ENCODE measurements around the gene E2F4. TPM values are rescaled to one million over a fixed set of nuclear protein-coding genes. Genes with fewer than 3 reads are reported as not detected.
A peak's percentile ranks its signal among the peaks of the same experiment; 100 is the strongest.

The E2F4 gene
- total RNA-seq, 1 donor from 2014 or later, result 113 TPM

DNA sequence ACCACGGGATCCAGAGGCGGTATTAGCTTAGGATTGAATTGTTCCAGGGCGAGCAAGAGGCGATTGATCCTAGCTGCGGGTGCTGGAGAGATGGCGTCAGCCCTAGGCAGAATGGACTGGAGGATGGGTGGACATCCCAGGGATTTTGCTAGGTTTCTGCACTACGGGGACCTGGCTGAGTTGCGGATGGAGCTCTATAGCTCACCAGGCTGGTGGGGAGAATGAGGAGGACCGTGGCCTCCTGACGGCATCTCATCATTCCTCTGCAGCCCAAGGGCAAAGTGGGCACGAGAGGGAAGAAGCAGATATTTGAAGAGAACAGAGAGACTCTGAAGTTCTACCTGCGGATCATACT, 35.6 kb downstream of the E2F4 start:
- peaks cover 24% of the 10 kb centered on the region for H3K36me3 Mint-ChIP-seq (ENCODE audit: low read depth, unreplicated experiment)
- peak overlapping the region; percentile 95 for H3K27ac Mint-ChIP-seq (ENCODE audit: unreplicated experiment)
- no peaks in the 10 kb centered on the region for H3K9me3 Mint-ChIP-seq (ENCODE audit: unreplicated experiment)
- peak overlapping the region; percentile 99 for H3K4me3 Mint-ChIP-seq (ENCODE audit: unreplicated experiment)
- H3K27me3 Mint-ChIP-seq (ENCODE audit: unreplicated experiment), result peaks cover 27% of the 10 kb centered on the region
- TF ChIP-seq, protein P1, sequence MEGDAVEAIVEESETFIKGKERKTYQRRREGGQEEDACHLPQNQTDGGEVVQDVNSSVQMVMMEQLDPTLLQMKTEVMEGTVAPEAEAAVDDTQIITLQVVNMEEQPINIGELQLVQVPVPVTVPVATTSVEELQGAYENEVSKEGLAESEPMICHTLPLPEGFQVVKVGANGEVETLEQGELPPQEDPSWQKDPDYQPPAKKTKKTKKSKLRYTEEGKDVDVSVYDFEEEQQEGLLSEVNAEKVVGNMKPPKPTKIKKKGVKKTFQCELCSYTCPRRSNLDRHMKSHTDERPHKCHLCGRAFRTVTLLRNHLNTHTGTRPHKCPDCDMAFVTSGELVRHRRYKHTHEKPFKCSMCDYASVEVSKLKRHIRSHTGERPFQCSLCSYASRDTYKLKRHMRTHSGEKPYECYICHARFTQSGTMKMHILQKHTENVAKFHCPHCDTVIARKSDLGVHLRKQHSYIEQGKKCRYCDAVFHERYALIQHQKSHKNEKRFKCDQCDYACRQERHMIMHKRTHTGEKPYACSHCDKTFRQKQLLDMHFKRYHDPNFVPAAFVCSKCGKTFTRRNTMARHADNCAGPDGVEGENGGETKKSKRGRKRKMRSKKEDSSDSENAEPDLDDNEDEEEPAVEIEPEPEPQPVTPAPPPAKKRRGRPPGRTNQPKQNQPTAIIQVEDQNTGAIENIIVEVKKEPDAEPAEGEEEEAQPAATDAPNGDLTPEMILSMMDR (IDR thresholded peaks at IDR 0.05; ENCODE audit: unreplicated experiment), result no peak
- peaks cover 50% of the 10 kb centered on the region for H3K4me1 Mint-ChIP-seq (ENCODE audit: unreplicated experiment)
- no peak for DNase-seq (ENCODE audit: low spot score)

DNA sequence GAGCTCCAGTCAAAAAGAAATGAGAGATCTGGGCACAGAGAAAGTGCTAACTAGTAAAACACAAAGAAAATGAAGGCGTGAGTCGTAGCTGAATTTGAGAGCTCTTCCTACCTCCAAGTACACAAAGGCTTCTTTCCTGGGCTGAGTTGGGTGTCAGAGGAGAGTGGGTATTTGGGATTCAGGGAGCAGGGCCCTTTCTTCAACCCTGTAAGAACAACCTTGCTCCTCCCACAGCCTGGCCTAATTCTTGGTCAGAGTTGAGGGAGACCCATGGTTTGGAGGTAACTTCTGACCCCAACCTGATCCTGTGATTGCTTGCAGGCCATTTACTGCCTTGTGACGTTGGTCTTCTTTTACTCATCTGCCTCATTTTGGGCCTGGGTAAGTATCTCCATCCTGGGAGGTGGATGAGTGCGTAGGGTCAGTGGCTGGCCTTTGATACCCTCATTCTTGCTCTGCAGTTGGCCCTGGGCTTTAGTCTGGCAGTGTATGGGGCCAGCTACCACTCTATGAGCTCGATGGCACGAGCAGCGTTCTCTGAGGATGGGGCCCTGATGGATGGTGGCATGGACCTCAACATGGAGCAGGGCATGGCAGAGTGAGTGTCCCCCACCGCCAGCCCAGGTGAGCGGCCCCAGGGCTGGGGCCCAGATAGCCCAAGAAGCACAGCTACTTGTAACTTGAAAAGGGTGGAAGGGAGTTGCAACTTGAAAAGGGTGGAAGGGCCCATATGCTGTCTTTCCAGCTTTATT, 36.3 kb downstream of the E2F4 start:
- H3K27me3 Mint-ChIP-seq (ENCODE audit: unreplicated experiment), result peaks cover 27% of the 10 kb centered on the region
- no peaks in the 10 kb centered on the region for H3K9me3 Mint-ChIP-seq (ENCODE audit: unreplicated experiment)
- H3K4me3 Mint-ChIP-seq (ENCODE audit: unreplicated experiment), result peak overlapping the region; percentile 99
- peaks cover 43% of the 10 kb centered on the region for H3K4me1 Mint-ChIP-seq (ENCODE audit: unreplicated experiment)
- H3K27ac Mint-ChIP-seq (ENCODE audit: unreplicated experiment), result peak overlapping the region; percentile 39
- DNase-seq (ENCODE audit: low spot score), result no peak
- TF ChIP-seq, protein P1 (IDR thresholded peaks at IDR 0.05; ENCODE audit: unreplicated experiment), result no peak
- H3K36me3 Mint-ChIP-seq (ENCODE audit: low read depth, unreplicated experiment), result peaks cover 21% of the 10 kb centered on the region

DNA sequence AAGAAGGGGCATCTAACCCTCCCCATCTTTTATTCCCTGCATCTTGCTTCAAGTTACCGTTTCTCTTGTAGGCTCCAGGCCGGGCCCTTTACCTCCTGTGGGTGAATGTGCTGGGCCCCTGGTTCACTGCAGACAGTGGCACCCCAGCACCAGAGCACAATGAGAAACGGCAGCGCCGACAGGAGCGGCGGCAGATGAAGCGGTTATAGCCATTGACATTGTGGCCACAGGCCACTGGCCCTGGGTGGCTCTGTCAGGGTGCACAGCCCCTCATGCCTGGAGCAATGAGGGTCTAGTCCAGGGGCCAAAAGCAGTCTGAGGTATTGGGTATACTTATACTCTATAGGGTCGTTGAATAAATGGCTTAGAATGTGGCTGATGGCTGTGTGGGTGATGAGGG, 37.0 kb downstream of the E2F4 start:
- TF ChIP-seq, protein P1 (IDR thresholded peaks at IDR 0.05; ENCODE audit: unreplicated experiment), result no peak
- Mint-ChIP-seq H3K27ac (ENCODE audit: unreplicated experiment) (no peak overlapping the region), H3K27me3 (ENCODE audit: unreplicated experiment) (peaks cover 24% of the 10 kb centered on the region), H3K36me3 (ENCODE audit: low read depth, unreplicated experiment) (peaks cover 21% of the 10 kb centered on the region), H3K4me1 (ENCODE audit: unreplicated experiment) (peaks cover 37% of the 10 kb centered on the region), H3K9me3 (ENCODE audit: unreplicated experiment) (no peaks in the 10 kb centered on the region), H3K4me3 (ENCODE audit: unreplicated experiment) (peak overlapping the region; percentile 59)
- no peak for DNase-seq (ENCODE audit: low spot score)

DNA sequence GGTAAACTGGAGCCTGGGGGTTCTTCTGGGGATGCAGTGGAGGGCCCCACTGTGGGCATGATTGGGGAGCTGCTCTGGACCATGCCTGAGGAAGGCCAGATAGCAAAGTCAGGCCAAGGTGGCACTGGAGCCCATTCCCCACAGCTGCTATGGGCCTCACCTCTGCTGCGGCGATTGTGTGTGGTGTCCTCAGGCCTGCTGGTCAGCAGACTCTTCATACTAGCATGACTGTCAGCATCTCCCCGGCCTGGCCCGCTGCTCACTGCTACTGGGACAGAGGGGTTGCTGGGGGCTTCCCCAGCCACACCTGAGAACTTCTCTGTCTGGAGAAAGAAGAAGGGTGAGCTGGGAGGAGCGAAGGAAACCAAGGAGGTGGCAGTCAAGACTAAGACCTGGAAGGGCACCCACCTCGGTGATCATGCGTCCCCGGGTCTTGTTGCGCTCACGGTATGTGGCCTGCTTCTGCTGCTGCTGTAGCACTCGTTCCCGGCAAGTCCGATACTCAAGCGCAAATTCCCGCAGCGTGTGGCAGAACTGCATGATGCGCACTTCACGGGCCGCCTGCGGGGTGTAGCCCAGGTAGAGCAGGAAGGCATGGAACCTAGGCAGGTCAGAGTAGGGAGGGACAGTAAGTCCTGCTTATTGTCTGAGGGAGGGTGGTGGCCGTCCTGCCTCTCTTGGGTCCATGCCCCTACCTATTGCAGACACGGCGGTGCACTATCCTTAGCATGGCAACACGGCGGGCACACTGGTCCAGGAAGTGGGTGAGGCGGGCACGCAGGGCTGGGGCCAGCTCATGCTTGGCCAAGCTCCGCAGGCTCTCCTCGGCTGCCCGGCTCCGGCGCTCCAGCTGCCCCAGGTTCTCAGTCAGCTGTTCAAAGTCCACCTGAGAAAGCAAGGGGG, 38.2 kb downstream of the E2F4 start:
- no peak overlapping the region for H3K4me3 Mint-ChIP-seq (ENCODE audit: unreplicated experiment)
- no peaks in the 10 kb centered on the region for H3K9me3 Mint-ChIP-seq (ENCODE audit: unreplicated experiment)
- H3K4me1 Mint-ChIP-seq (ENCODE audit: unreplicated experiment), result peaks cover 24% of the 10 kb centered on the region
- H3K27ac Mint-ChIP-seq (ENCODE audit: unreplicated experiment), result no peak overlapping the region
- H3K27me3 Mint-ChIP-seq (ENCODE audit: unreplicated experiment), result peaks cover 25% of the 10 kb centered on the region
- DNase-seq (ENCODE audit: low spot score), result no peak
- TF ChIP-seq, protein P1 (IDR thresholded peaks at IDR 0.05; ENCODE audit: unreplicated experiment), result no peak
- H3K36me3 Mint-ChIP-seq (ENCODE audit: low read depth, unreplicated experiment), result peaks cover 30% of the 10 kb centered on the region

All from endothelial cell (in vitro differentiated cells).